Liver (tissue), 3 donors: ENCODE results near the gene SUN3.

Experiments
- CTCF ChIP-seq: fragments of 150-350 bp; IDR thresholded peaks from 2 replicates; pipeline ENCODE4 v1.5.1; 2017; ENCODE audit warnings: improper control_type of control experiment, low read depth, low read length; ENCODE audit not compliant: missing input control
- FOXA1 ChIP-seq: IDR thresholded peaks from 2 replicates; pipeline ENCODE4 v1.6.1; 2016; ENCODE audit warnings: antibody characterized with exemption
- HNF4G ChIP-seq: IDR thresholded peaks from 2 replicates; pipeline ENCODE4 v1.6.1; 2016; ENCODE audit warnings: antibody characterized with exemption
- JUND ChIP-seq, 2 donors: IDR thresholded peaks; 2 replicates each; pipeline ENCODE4 v1.6.1; 2016; ENCODE audit warnings: antibody characterized with exemption in 2 of 2
- RAD21 ChIP-seq, 2 donors: IDR thresholded peaks; 2 replicates each; pipeline ENCODE4 v1.6.1; 2016; ENCODE audit warnings: antibody characterized with exemption in 2 of 2, mild to moderate bottlenecking in 2 of 2
- REST ChIP-seq: IDR thresholded peaks from 2 replicates; pipeline ENCODE4 v1.6.1; 2016; ENCODE audit warnings: antibody characterized with exemption, mild to moderate bottlenecking
- SP1 ChIP-seq: IDR thresholded peaks from 2 replicates; pipeline ENCODE4 v1.6.1; 2018; ENCODE audit warnings: antibody characterized with exemption, mild to moderate bottlenecking
- TF ChIP-seq, protein P1 (sequence below): IDR thresholded peaks from 2 replicates; pipeline ENCODE4 v1.6.1; 2016; ENCODE audit warnings: antibody characterized with exemption
- donor health status: healthy.
- donor health status: healthy.

GRCh38 chr7:48028938-48029337, at the start of gene SUN3:
- TF ChIP-seq SP1 (no peak), CTCF (no peak), FOXA1 (no peak), HNF4G (no peak), REST (no peak), JUND (IDR thresholded peaks at IDR 0.05) (no peak), RAD21 (IDR thresholded peaks at IDR 0.05) (no peak)
- TF ChIP-seq, protein P1, sequence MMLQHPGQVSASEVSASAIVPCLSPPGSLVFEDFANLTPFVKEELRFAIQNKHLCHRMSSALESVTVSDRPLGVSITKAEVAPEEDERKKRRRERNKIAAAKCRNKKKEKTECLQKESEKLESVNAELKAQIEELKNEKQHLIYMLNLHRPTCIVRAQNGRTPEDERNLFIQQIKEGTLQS = no peak
